ENCODE results near the gene GNAI3. TPM values are rescaled to one million over a fixed set of nuclear protein-coding genes. Genes with fewer than 3 reads are reported as not detected.

Gene GNAI3
- total and polyA plus RNA-seq, 11 donors: 1.5 to 5.4 (median 2.5) TPM

- no peak for TF ChIP-seq POLR2A (IDR thresholded peaks at IDR 0.05)
- no peak for TF ChIP-seq CTCF (IDR thresholded peaks at IDR 0.05)
- ATAC-seq (no peak), DNase-seq (no peak)
- no peaks in the 10 kb centered on the region for H3K9me3 ChIP-seq
- peaks cover 0 to 28% (median 12%) of the 10 kb centered on the region in 9 donors for H3K36me3 ChIP-seq
- H3K27ac ChIP-seq: no peak overlapping the region
- H3K4me3 ChIP-seq: no peak overlapping the region
- H3K27me3 ChIP-seq: no peaks in the 10 kb centered on the region
- peaks cover 0 to 19% (median 5%) of the 10 kb centered on the region in 12 donors for H3K4me1 ChIP-seq
- intact Hi-C loops (cut with DNase I): no loop called here
- WGBS, 4 donors: 83 to 91% (median 83%) methylated on average over 1 of the region's 1 CpG
These were observed 43.4 kb upstream of the GNAI3 start for GRCh38 chr1:109504974-109505373.

- peaks cover 0 to 6% (median 0%) of the 10 kb centered on the region in 9 donors for H3K36me3 ChIP-seq
- no peaks in the 10 kb centered on the region for H3K27me3 ChIP-seq
- ATAC-seq: no peak
- DNase-seq: no peak
- no peaks in the 10 kb centered on the region for H3K9me3 ChIP-seq
- H3K27ac ChIP-seq: no peak overlapping the region
- WGBS, 4 donors: 85 to 90% (median 87%) methylated on average over 24 to 25 of the region's 25 CpGs
- intact Hi-C loops (cut with DNase I): no loop called here
- TF ChIP-seq CTCF (IDR thresholded peaks at IDR 0.05) (no peak), POLR2A (IDR thresholded peaks at IDR 0.05) (no peak)
- peaks cover 0 to 18% (median 7%) of the 10 kb centered on the region in 12 donors for H3K4me1 ChIP-seq
- H3K4me3 ChIP-seq: peak overlapping the region in 9 of 12 donors; percentile 60 to 90 (median 70)
These were observed 40.2 kb upstream of the GNAI3 start for GRCh38 chr1:109508001-109508872.

- no peak for DNase-seq
- Histone ChIP-seq H3K4me1 (peaks cover 0 to 18% (median 7%) of the 10 kb centered on the region in 12 donors), H3K27me3 (no peaks in the 10 kb centered on the region), H3K4me3 (peak overlapping the region; percentile 55 to 90 (median 70)), H3K36me3 (peaks cover 0 to 6% (median 0%) of the 10 kb centered on the region in 9 donors), H3K9me3 (no peaks in the 10 kb centered on the region), H3K27ac (peak overlapping the region in 8 of 12 donors; percentile 50 to 76 (median 58))
- intact Hi-C loops (cut with DNase I): no loop called here
- TF ChIP-seq POLR2A (IDR thresholded peaks at IDR 0.05) (no peak), CTCF (IDR thresholded peaks at IDR 0.05) (no peak)
- 57 to 69% (median 61%) methylated on average over 5 to 7 of the region's 7 CpGs for WGBS, 4 donors
- peak in 3 of 4 donors; percentile 3 to 14 (median 12) for ATAC-seq
These were observed 39.6 kb upstream of the GNAI3 start for GRCh38 chr1:109508873-109509175.

Data from heart left ventricle (tissue), 16 donors.